Natural killer cell (primary cell): ENCODE measurements around the gene LDLRAD4. TPM values are rescaled to one million over a fixed set of nuclear protein-coding genes. Genes with fewer than 3 reads are reported as not detected.

Experiments used
- ATAC-seq, 3 donors: fragments of 150-1000 bp in 2 of 3; fragments of 200-7000 bp in 1 of 3; cut with Tn5 transposase; 1 replicate in 1 of 3; 2 replicates in 2 of 3; pipeline ENCODE4 v1.10.0; 2021; ENCODE audit warnings: mild to moderate bottlenecking in 2 of 3, moderate library complexity in 2 of 3
- DNase-seq, 2 donors: peaks; one replicate each; pipeline versions ENCODE4 v3.0.0 to v3.0.0-alpha.2; 2013 to 2021; ENCODE audit warnings: mixed read lengths in 1 of 2
- H3K27ac ChIP-seq: one replicate; pipeline ENCODE4 v1.5.1; 2013; ENCODE audit warnings: mild to moderate bottlenecking, low read length
- H3K27me3 ChIP-seq: one replicate; pipeline ENCODE4 v1.6.1; 2013; ENCODE audit warnings: low read length; ENCODE audit not compliant: control insufficient read depth, insufficient read depth
- H3K36me3 ChIP-seq: one replicate; pipeline ENCODE4 v1.6.1; 2013; ENCODE audit warnings: low read length; ENCODE audit not compliant: control insufficient read depth, insufficient read depth
- H3K4me1 ChIP-seq: one replicate; pipeline ENCODE4 v1.6.1; 2013; ENCODE audit warnings: low read length; ENCODE audit not compliant: control insufficient read depth, insufficient read depth
- H3K4me3 ChIP-seq: one replicate; pipeline ENCODE4 v1.5.1; 2013; ENCODE audit warnings: low read length
- H3K9me3 ChIP-seq: one replicate; pipeline ENCODE4 v1.6.1; 2013; ENCODE audit warnings: low read length; ENCODE audit not compliant: control insufficient read depth, insufficient read depth
- H3K27ac Mint-ChIP-seq, 2 donors: one replicate each; pipeline ENCODE4 v1.8.0; 2022; ENCODE audit warnings: mild to moderate bottlenecking in 2 of 2, mixed read lengths in 2 of 2, moderate library complexity in 1 of 2
- H3K27me3 Mint-ChIP-seq, 2 donors: one replicate each; pipeline ENCODE4 v1.8.0; 2022; ENCODE audit warnings: low read depth in 2 of 2, mixed read lengths in 2 of 2
- H3K36me3 Mint-ChIP-seq: one replicate; pipeline ENCODE4 v1.8.0; 2022; ENCODE audit warnings: mixed read lengths
- H3K4me1 Mint-ChIP-seq, 2 donors: one replicate each; pipeline ENCODE4 v1.8.0; 2022; ENCODE audit warnings: mixed read lengths in 2 of 2
- H3K4me3 Mint-ChIP-seq: one replicate; pipeline ENCODE4 v1.8.0; 2022; ENCODE audit warnings: mild to moderate bottlenecking, moderate library complexity, mixed read lengths
- H3K9me3 Mint-ChIP-seq, 2 donors: one replicate each; pipeline ENCODE4 v1.8.0; 2022; ENCODE audit warnings: mixed read lengths in 2 of 2
- WGBS: methylation state at CpG from one replicate; pipeline ENCODE4 v1.1.7; 2013; ENCODE audit warnings: missing lambda C conversion rate; ENCODE audit not compliant: insufficient coverage; 5-methylcytosine and 5-hydroxymethylcytosine counted together
- intact Hi-C: fragments of 100-400 bp; cut with micrococcal nuclease; formaldehyde crosslinking; loops from one replicate; pipeline ENCODE4 v1.14.2; 2022
- total RNA-seq, 4 donors: library from RNA; stranded (reverse); fragments of 120-200 nt in 1 of 4; gene quantifications; one replicate each; pipeline versions ENCODE4 v1.2.3 to v1.2.4, GENCODE V29; 2013 to 2022
- TF ChIP-seq, protein P1 (sequence below): fragments of 200-600 bp; IDR thresholded peaks from one replicate; pipeline ENCODE4 v1.8.0; 2022; ENCODE audit warnings: antibody characterized with exemption

LDLRAD4 gene
- total RNA-seq, 3 donors from 2014 or later (not counting 1 experiment from before 2014, with no cell fraction given), result 24.0 to 36.3 (median 29.2) TPM

DNA sequence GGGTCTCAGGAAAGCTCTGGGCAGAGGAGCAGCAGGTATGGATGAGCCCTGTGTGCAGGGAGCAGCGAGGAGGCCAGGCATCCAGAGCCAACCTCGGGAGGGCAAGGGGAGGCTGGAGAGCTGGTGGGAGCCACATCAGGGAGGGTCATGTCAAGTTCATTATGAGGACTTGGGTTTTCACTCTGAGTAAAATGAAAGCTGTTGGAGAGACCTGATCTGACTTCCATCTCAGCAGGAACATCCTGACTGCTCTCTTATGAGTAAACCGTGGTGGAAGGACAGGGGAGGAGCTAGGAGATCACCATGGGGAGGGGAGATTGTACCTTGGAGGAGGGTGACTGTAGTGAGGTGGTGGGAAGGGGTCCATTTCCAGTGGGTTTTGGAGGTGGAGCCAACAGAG is 209.8 kb downstream of the LDLRAD4 start:
- 87% methylated on average over 3 of the region's 3 CpGs for WGBS
- no peaks in the 10 kb centered on the region for H3K9me3 ChIP-seq
- Mint-ChIP-seq H3K9me3 (no peaks in the 10 kb centered on the region), H3K4me3 (no peak overlapping the region), H3K27ac (no peak overlapping the region), H3K4me1 (no peaks in the 10 kb centered on the region), H3K27me3 (no peaks in the 10 kb centered on the region), H3K36me3 (no peaks in the 10 kb centered on the region)
- H3K27ac ChIP-seq, result no peak overlapping the region
- intact Hi-C loops, result no loop called here
- no peaks in the 10 kb centered on the region for H3K36me3 ChIP-seq
- no peak for ATAC-seq
- no peaks in the 10 kb centered on the region for H3K4me1 ChIP-seq
- no peak overlapping the region for H3K4me3 ChIP-seq
- H3K27me3 ChIP-seq, result no peaks in the 10 kb centered on the region
- DNase-seq, result no peak
- TF ChIP-seq, protein P1, sequence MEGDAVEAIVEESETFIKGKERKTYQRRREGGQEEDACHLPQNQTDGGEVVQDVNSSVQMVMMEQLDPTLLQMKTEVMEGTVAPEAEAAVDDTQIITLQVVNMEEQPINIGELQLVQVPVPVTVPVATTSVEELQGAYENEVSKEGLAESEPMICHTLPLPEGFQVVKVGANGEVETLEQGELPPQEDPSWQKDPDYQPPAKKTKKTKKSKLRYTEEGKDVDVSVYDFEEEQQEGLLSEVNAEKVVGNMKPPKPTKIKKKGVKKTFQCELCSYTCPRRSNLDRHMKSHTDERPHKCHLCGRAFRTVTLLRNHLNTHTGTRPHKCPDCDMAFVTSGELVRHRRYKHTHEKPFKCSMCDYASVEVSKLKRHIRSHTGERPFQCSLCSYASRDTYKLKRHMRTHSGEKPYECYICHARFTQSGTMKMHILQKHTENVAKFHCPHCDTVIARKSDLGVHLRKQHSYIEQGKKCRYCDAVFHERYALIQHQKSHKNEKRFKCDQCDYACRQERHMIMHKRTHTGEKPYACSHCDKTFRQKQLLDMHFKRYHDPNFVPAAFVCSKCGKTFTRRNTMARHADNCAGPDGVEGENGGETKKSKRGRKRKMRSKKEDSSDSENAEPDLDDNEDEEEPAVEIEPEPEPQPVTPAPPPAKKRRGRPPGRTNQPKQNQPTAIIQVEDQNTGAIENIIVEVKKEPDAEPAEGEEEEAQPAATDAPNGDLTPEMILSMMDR, result no peak

DNA sequence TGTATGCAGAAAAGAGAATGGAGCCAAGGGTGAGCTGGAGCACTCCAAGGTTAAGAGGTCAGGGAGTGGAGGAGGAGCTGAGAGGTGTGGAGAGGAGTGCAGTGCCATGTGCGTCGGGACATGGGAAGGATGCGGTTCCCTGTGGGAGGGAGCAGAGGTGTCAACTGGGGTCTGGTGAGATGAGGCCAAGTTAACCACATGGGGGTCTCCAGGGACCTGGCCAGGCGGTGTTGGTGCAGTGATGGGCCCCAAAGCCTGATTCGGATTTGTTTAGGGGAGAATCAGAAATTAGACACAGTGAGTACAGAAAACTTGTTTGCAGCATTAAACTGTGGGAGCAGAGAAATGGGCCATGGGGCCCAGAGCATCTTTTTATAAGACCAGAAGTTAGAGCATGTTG is 210.5 kb downstream of the LDLRAD4 start:
- no peaks in the 10 kb centered on the region for H3K4me1 ChIP-seq
- Mint-ChIP-seq H3K27me3 (no peaks in the 10 kb centered on the region), H3K4me3 (no peak overlapping the region), H3K27ac (no peak overlapping the region), H3K9me3 (no peaks in the 10 kb centered on the region), H3K4me1 (no peaks in the 10 kb centered on the region), H3K36me3 (no peaks in the 10 kb centered on the region)
- DNase-seq, result no peak
- ATAC-seq, result no peak
- no peaks in the 10 kb centered on the region for H3K27me3 ChIP-seq
- H3K36me3 ChIP-seq, result no peaks in the 10 kb centered on the region
- no peak overlapping the region for H3K27ac ChIP-seq
- TF ChIP-seq, protein P1, result no peak
- WGBS, result 75% methylated on average over 5 of the region's 5 CpGs
- H3K9me3 ChIP-seq, result no peaks in the 10 kb centered on the region
- intact Hi-C loops, result no loop called here
- H3K4me3 ChIP-seq, result no peak overlapping the region

DNA sequence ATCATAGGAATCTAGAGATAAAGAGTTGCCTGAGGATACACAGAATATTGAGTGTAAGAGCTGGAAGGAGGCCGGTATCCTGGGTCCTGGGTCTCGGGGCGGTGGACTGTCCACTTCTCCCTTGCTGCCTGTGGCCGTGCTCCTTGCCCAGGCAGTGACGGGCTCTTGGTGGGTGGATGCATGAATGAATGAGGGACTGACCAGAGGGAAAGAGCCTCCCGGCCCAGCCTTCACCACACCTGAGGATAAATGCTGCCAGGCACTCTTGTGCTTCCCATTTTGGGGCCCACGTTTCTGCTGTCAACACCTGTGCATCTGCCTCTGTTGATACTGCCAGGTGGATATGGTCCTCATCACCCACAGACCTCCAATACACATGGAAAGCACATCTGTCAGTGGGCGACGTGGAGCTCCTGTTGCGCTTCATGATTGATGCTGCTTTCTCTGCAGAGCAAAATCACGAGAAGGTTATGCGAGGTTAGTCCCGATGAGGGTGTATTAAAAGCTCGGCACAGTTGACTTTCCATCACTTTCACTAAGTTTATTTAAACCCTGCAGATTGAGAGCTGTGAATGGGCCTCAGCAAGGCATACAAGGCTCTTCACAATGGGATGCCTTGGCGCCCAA is 211.4 kb downstream of the LDLRAD4 start:
- H3K27me3 Mint-ChIP-seq, result no peaks in the 10 kb centered on the region
- no peaks in the 10 kb centered on the region for H3K36me3 Mint-ChIP-seq
- intact Hi-C loops, result no loop called here
- no peak for ATAC-seq
- TF ChIP-seq, protein P1, result no peak
- no peak overlapping the region for H3K27ac Mint-ChIP-seq
- no peak overlapping the region for H3K27ac ChIP-seq
- H3K4me3 Mint-ChIP-seq, result no peak overlapping the region
- no peaks in the 10 kb centered on the region for H3K36me3 ChIP-seq
- no peaks in the 10 kb centered on the region for H3K4me1 Mint-ChIP-seq
- no peaks in the 10 kb centered on the region for H3K27me3 ChIP-seq
- H3K4me1 ChIP-seq, result no peaks in the 10 kb centered on the region
- WGBS, result 88% methylated on average over 15 of the region's 15 CpGs
- H3K4me3 ChIP-seq, result no peak overlapping the region
- no peak for DNase-seq
- H3K9me3 Mint-ChIP-seq, result no peaks in the 10 kb centered on the region
- H3K9me3 ChIP-seq, result no peaks in the 10 kb centered on the region

DNA sequence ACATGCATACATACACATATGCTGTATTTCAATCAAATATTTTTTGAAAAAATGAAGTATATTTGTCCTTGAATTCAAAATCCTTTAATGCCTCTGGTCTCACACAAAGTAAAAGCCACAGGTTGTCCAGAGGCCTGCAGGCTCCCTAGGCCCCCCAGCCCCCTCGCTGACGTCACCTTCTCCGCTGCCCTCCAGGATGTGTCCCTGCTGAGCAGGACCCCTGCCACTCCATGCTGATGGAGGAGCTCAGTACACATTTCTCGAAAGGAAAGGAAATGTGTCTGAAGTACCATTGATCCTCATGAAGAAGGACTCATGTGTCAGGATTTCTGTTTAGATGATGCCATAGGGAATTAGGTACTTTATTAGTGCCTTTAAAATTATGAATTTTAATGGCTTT is 212.1 kb downstream of the LDLRAD4 start:
- Mint-ChIP-seq H3K36me3 (no peaks in the 10 kb centered on the region), H3K9me3 (no peaks in the 10 kb centered on the region), H3K4me3 (no peak overlapping the region), H3K27me3 (peaks cover 0 to under 1% of the 10 kb centered on the region in 2 donors), H3K27ac (no peak overlapping the region), H3K4me1 (peaks cover under 1% of the 10 kb centered on the region in 2 donors)
- DNase-seq (no peak), ATAC-seq (no peak)
- H3K36me3 ChIP-seq, result no peaks in the 10 kb centered on the region
- no peak overlapping the region for H3K27ac ChIP-seq
- TF ChIP-seq, protein P1, result no peak
- intact Hi-C loops, result no loop called here
- H3K4me3 ChIP-seq, result no peak overlapping the region
- WGBS, result 93% methylated on average over 4 of the region's 4 CpGs
- H3K27me3 ChIP-seq, result no peaks in the 10 kb centered on the region
- no peaks in the 10 kb centered on the region for H3K4me1 ChIP-seq
- H3K9me3 ChIP-seq, result no peaks in the 10 kb centered on the region
